HCT116 (cell line): ENCODE data around the gene ANO6. TPM values are rescaled to one million over a fixed set of nuclear protein-coding genes. Genes with fewer than 3 reads are reported as not detected.

Experiments used
- ATAC-seq: fragments of 200-7000 bp; cut with Tn5 transposase; 2 replicates; pipeline ENCODE4 v1.9.1; 2020; ENCODE audit warnings: mild to moderate bottlenecking, moderate library complexity
- BruUV-seq: library from RNA; stranded (reverse); fragments of 400-500 nt; replicated peaks from 2 replicates; lab custom pipeline; 2021; lab: Mats Ljungman, UMichigan
- CTCF ChIA-PET: fragments of 300-600 bp; sonication (Branson Sonifier 250); formaldehyde crosslinking; loops from one replicate; lab custom pipeline; 2021; ENCODE audit warnings: antibody characterized with exemption; lab: Charles Lee
- POLR2A ChIA-PET: fragments of 300-600, 350-600 bp; sonication (Branson Sonifier 250); formaldehyde crosslinking; loops from one replicate; lab custom pipeline; 2021; ENCODE audit warnings: antibody characterized with exemption; lab: Charles Lee
- RAD21 ChIA-PET, 2 experiments: fragments of 300-600 bp; sonication (Branson Sonifier 250); formaldehyde crosslinking; loops; one replicate each; lab custom pipeline; 2023; ENCODE audit warnings: low total read pairs in 2 of 2; ENCODE audit not compliant: uncharacterized antibody in 2 of 2, unreplicated experiment in 2 of 2, low non-redundant PET in 1 of 2; lab: Charles Lee
- DNase-seq: peaks from one replicate; pipeline ENCODE4 v3.0.0-alpha.2; 2010; ENCODE audit warnings: low read depth, low spot score
- H2AFZ ChIP-seq: fragments of 200-600 bp; shearing (Covaris generic), sonication (generic); 2 replicates; pipeline ENCODE4 v1.6.1; 2017; ENCODE audit warnings: low read depth, mixed run types, mixed read lengths, antibody characterized with exemption, low read length; ENCODE audit not compliant: poor library complexity, severe bottlenecking
- H3K27ac ChIP-seq: 2 replicates; pipeline ENCODE4 v1.5.1; 2012; ENCODE audit warnings: low read depth, low read length
- H3K27me3 ChIP-seq: fragments of 200-600 bp; sonication (generic); 2 replicates; pipeline ENCODE4 v1.6.1; 2016; ENCODE audit warnings: mixed run types, low read length, mixed read lengths; ENCODE audit not compliant: insufficient read depth
- H3K36me3 ChIP-seq, 2 experiments: fragments of 200-500 bp in 1 of 2; fragments of 200-600 bp in 1 of 2; sonication (Bioruptor generic) in 1 of 2; sonication (generic) in 1 of 2; 2 replicates each; pipeline versions ENCODE4 v1.5.1 to v1.6.1; 2014 to 2016; ENCODE audit warnings: low read length in 2 of 2, inconsistent platforms in 1 of 2, mixed read lengths in 1 of 2, mixed run types in 1 of 2; ENCODE audit not compliant: insufficient read depth in 2 of 2, control insufficient read depth in 1 of 2
- H3K4me1 ChIP-seq, 2 experiments: fragments of 200-600 bp in 1 of 2; sonication (generic) in 1 of 2; 2 replicates each; pipeline versions ENCODE4 v1.5.1 to v1.6.1; 2012 to 2017; ENCODE audit warnings: low read length in 2 of 2, inconsistent platforms in 1 of 2, mild to moderate bottlenecking in 1 of 2, mixed read lengths in 1 of 2, mixed run types in 1 of 2, moderate library complexity in 1 of 2; ENCODE audit not compliant: insufficient read depth in 2 of 2, control insufficient read depth in 1 of 2
- H3K4me2 ChIP-seq: fragments of 200-600 bp; sonication (generic); 2 replicates; pipeline ENCODE4 v1.6.1; 2017; ENCODE audit warnings: mixed run types, low read length, mixed read lengths
- H3K4me3 ChIP-seq, 2 experiments: fragments of 200-600 bp in 1 of 2; sonication (generic) in 1 of 2; replicated peaks in 1 of 2; 2 replicates each; pipeline ENCODE4 v1.5.1; 2011 to 2016; ENCODE audit warnings: low read length in 2 of 2, control low read depth in 1 of 2, low read depth in 1 of 2, mild to moderate bottlenecking in 1 of 2, mixed read lengths in 1 of 2, mixed run types in 1 of 2
- H3K79me2 ChIP-seq: fragments of 200-600 bp; sonication (generic); 2 replicates; pipeline ENCODE4 v1.6.1; 2017; ENCODE audit warnings: mild to moderate bottlenecking, mixed run types, low read length, moderate library complexity, mixed read lengths; ENCODE audit not compliant: insufficient read depth
- H3K9ac ChIP-seq: fragments of 200-600 bp; sonication (generic); 2 replicates; pipeline ENCODE4 v1.6.1; 2016; ENCODE audit warnings: low read length, mixed read lengths
- H3K9me2 ChIP-seq: fragments of 200-600 bp; sonication (generic), shearing (Covaris generic); 2 replicates; pipeline ENCODE4 v1.6.1; 2017; ENCODE audit warnings: mixed run types, mild to moderate bottlenecking, moderate library complexity; ENCODE audit not compliant: insufficient read depth
- H3K9me3 ChIP-seq, 2 experiments: fragments of 200-500 bp in 1 of 2; fragments of 200-600 bp in 1 of 2; sonication (Bioruptor generic) in 1 of 2; sonication (generic) in 1 of 2; 2 replicates each; pipeline ENCODE4 v1.6.1; 2014 to 2017; ENCODE audit warnings: low read length in 2 of 2, mixed read lengths in 2 of 2, inconsistent platforms in 1 of 2, low read depth in 1 of 2, mild to moderate bottlenecking in 1 of 2, mixed run types in 1 of 2, moderate library complexity in 1 of 2; ENCODE audit not compliant: control insufficient read depth in 1 of 2, insufficient read depth in 1 of 2
- H4K20me1 ChIP-seq: fragments of 200-600 bp; sonication (generic), shearing (Covaris generic); 2 replicates; pipeline ENCODE4 v1.6.1; 2017; ENCODE audit warnings: mixed run types, mild to moderate bottlenecking, moderate library complexity; ENCODE audit not compliant: insufficient read depth
- CBX3 ChIP-seq: IDR thresholded peaks from 2 replicates; pipeline ENCODE4 v1.6.1; 2012; ENCODE audit warnings: low read depth
- EGR1 ChIP-seq: IDR thresholded peaks from 2 replicates; pipeline ENCODE4 v1.6.1; 2012; ENCODE audit warnings: low read depth
- EZH2 ChIP-seq: fragments of 200-600 bp; sonication (generic); IDR thresholded peaks from 2 replicates; pipeline ENCODE4 v1.6.1; 2017; ENCODE audit warnings: antibody characterized with exemption, mixed run types
- EZH2phosphoT487 ChIP-seq: fragments of 200-600 bp; IDR thresholded peaks from 2 replicates; pipeline ENCODE4 v1.6.1; 2018; ENCODE audit warnings: antibody characterized with exemption, borderline replicate concordance
- FOSL1 ChIP-seq: IDR thresholded peaks from 2 replicates; pipeline ENCODE4 v1.6.1; 2012; ENCODE audit warnings: low read depth
- POLR2A ChIP-seq: IDR thresholded peaks from 2 replicates; pipeline ENCODE4 v1.7.0; 2011; ENCODE audit warnings: borderline replicate concordance; ENCODE audit not compliant: insufficient read depth, insufficient read length; ENCODE audit errors: extremely low read depth
- RAD21 ChIP-seq: IDR thresholded peaks from 2 replicates; pipeline ENCODE4 v1.6.1; 2012; ENCODE audit warnings: low read depth, mild to moderate bottlenecking
- SIN3A ChIP-seq: IDR thresholded peaks from 2 replicates; pipeline ENCODE4 v1.6.1; 2012; ENCODE audit warnings: low read depth
- SP1 ChIP-seq: IDR thresholded peaks from 2 replicates; pipeline ENCODE4 v1.6.1; 2012; ENCODE audit warnings: low read depth
- SRF ChIP-seq: IDR thresholded peaks from 2 replicates; pipeline ENCODE4 v1.6.1; 2012; ENCODE audit warnings: low read depth
- ZFX ChIP-seq: fragments of 450-650 bp; IDR thresholded peaks from 2 replicates; pipeline ENCODE4 v1.6.1; 2017
- ZNF274 ChIP-seq: fragments of 200-500 bp; sonication (Bioruptor generic); IDR thresholded peaks from 2 replicates; pipeline ENCODE4 v1.6.1; 2014; ENCODE audit warnings: mild to moderate bottlenecking, low read depth, low read length, inconsistent platforms
- intact Hi-C: fragments of 100-400 bp; cut with micrococcal nuclease; formaldehyde crosslinking; loops from 2 replicates; pipeline ENCODE4 v1.10.0; 2022
- total RNA-seq: library from RNA; stranded (reverse); gene quantifications from one replicate; pipeline ENCODE4 v1.2.1, GENCODE V29; 2021; ENCODE audit not compliant: unreplicated experiment
- TF ChIP-seq, protein P1 (sequence below): IDR thresholded peaks from 2 replicates; pipeline ENCODE4 v1.6.1; 2011; ENCODE audit warnings: mild to moderate bottlenecking, low read length, moderate library complexity; ENCODE audit not compliant: insufficient replicate concordance; ENCODE audit errors: extremely low read depth
- TF ChIP-seq, protein P2 (sequence below), 3 experiments: fragments of 200-600 bp in 1 of 3; sonication (generic) in 1 of 3; IDR thresholded peaks in 2 of 3; conservative IDR thresholded peaks in 1 of 3; 2 replicates each; pipeline ENCODE4 v1.5.1; 2012 to 2017; ENCODE audit warnings: low read depth in 2 of 3, low read length in 2 of 3, antibody characterized with exemption in 1 of 3, borderline replicate concordance in 1 of 3, control low read depth in 1 of 3, mild to moderate bottlenecking in 1 of 3, mixed read lengths in 1 of 3, mixed run types in 1 of 3, moderate library complexity in 1 of 3; ENCODE audit not compliant: insufficient read depth in 1 of 3
- TF ChIP-seq, protein P3 (sequence below): IDR thresholded peaks from 2 replicates; pipeline ENCODE4 v1.6.1; 2012; ENCODE audit warnings: low read depth

ANO6 gene
- total RNA-seq, 1 experiment from 2014 or later, result 36.7 TPM

DNA sequence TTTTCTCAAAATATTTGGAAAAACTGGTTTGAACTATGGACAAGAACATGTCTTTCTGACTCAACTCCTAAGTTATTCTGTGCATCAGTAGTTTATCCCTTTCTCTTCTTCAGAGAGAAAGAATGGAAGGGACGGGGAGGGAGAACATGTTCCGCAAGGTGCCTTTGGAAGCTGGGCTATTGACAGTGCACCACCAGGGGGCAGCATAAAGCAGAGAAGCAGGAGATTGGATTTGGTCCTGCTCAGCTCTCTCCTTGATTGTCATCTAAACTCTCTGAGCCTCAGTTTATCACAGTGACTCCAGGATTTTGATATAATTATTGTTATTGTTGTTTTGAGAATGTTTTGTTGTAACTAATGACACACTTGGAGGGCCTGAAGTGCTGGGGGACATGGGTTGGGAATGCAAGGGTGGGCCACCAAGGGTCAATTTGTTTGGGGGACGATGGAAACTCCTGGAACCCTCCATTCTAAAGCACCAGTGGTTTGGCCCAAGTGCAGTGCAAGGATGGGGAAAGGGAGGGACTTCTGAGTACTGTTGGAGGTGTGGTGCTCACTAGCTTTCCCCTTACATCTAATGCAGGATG lies 45.3 kb upstream of the ANO6 start:
- ChIA-PET POLR2A (no interaction called here), CTCF (interaction anchor here (0.6 to 1.7 kb wide), 8 partner anchors 9 to 592 kb away, joined by 3 to 8 read pairs (median 3); no protein-coding TSS in a partner anchor)
- TF ChIP-seq SP1 (no peak), SIN3A (no peak), ZFX (no peak), ZNF274 (no peak), CBX3 (0 out of 2 replicates have a peak, but pooled peaks have one; percentile 21), FOSL1 (no peak), EZH2phosphoT487 (no peak), SRF (no peak), RAD21 (peak; percentile 84), EZH2 (no peak), EGR1 (no peak), POLR2A (no peak)
- TF ChIP-seq, protein P1, sequence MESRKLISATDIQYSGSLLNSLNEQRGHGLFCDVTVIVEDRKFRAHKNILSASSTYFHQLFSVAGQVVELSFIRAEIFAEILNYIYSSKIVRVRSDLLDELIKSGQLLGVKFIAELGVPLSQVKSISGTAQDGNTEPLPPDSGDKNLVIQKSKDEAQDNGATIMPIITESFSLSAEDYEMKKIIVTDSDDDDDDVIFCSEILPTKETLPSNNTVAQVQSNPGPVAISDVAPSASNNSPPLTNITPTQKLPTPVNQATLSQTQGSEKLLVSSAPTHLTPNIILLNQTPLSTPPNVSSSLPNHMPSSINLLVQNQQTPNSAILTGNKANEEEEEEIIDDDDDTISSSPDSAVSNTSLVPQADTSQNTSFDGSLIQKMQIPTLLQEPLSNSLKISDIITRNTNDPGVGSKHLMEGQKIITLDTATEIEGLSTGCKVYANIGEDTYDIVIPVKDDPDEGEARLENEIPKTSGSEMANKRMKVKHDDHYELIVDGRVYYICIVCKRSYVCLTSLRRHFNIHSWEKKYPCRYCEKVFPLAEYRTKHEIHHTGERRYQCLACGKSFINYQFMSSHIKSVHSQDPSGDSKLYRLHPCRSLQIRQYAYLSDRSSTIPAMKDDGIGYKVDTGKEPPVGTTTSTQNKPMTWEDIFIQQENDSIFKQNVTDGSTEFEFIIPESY, result no peak
- TF ChIP-seq, protein P2, sequence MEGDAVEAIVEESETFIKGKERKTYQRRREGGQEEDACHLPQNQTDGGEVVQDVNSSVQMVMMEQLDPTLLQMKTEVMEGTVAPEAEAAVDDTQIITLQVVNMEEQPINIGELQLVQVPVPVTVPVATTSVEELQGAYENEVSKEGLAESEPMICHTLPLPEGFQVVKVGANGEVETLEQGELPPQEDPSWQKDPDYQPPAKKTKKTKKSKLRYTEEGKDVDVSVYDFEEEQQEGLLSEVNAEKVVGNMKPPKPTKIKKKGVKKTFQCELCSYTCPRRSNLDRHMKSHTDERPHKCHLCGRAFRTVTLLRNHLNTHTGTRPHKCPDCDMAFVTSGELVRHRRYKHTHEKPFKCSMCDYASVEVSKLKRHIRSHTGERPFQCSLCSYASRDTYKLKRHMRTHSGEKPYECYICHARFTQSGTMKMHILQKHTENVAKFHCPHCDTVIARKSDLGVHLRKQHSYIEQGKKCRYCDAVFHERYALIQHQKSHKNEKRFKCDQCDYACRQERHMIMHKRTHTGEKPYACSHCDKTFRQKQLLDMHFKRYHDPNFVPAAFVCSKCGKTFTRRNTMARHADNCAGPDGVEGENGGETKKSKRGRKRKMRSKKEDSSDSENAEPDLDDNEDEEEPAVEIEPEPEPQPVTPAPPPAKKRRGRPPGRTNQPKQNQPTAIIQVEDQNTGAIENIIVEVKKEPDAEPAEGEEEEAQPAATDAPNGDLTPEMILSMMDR (IDR thresholded peaks at IDR 0.05 in 2 of 3, conservative IDR thresholded peaks at IDR 0.05 in 1 of 3; ENCODE audit: borderline replicate concordance in 1 of 3, insufficient read depth in 1 of 3, low read depth in 2 of 3, low read length in 2 of 3), result peak; percentile 57 to 95 (median 90); a peak in 5 of 6 replicates
- TF ChIP-seq, protein P3, sequence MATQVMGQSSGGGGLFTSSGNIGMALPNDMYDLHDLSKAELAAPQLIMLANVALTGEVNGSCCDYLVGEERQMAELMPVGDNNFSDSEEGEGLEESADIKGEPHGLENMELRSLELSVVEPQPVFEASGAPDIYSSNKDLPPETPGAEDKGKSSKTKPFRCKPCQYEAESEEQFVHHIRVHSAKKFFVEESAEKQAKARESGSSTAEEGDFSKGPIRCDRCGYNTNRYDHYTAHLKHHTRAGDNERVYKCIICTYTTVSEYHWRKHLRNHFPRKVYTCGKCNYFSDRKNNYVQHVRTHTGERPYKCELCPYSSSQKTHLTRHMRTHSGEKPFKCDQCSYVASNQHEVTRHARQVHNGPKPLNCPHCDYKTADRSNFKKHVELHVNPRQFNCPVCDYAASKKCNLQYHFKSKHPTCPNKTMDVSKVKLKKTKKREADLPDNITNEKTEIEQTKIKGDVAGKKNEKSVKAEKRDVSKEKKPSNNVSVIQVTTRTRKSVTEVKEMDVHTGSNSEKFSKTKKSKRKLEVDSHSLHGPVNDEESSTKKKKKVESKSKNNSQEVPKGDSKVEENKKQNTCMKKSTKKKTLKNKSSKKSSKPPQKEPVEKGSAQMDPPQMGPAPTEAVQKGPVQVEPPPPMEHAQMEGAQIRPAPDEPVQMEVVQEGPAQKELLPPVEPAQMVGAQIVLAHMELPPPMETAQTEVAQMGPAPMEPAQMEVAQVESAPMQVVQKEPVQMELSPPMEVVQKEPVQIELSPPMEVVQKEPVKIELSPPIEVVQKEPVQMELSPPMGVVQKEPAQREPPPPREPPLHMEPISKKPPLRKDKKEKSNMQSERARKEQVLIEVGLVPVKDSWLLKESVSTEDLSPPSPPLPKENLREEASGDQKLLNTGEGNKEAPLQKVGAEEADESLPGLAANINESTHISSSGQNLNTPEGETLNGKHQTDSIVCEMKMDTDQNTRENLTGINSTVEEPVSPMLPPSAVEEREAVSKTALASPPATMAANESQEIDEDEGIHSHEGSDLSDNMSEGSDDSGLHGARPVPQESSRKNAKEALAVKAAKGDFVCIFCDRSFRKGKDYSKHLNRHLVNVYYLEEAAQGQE, result no peak

More for the DNA sequence above, 45.3 kb upstream of the ANO6 start:
- intact Hi-C loops, result loop anchor here (1.0 to 10.0 kb wide), 3 partner anchors 218 to 557 kb away; partner anchors contain the start of gene ARID2
- Histone ChIP-seq H4K20me1 (no peaks in the 10 kb centered on the region), H3K9ac (no peak overlapping the region), H2AFZ (no peak overlapping the region), H3K27me3 (no peaks in the 10 kb centered on the region), H3K4me2 (no peak overlapping the region), H3K9me3 (no peaks in the 10 kb centered on the region), H3K4me1 (no peaks in the 10 kb centered on the region), H3K9me2 (no peaks in the 10 kb centered on the region), H3K79me2 (no peaks in the 10 kb centered on the region), H3K36me3 (no peaks in the 10 kb centered on the region), H3K27ac (no peak overlapping the region), H3K4me3 (no peak overlapping the region)
- ATAC-seq (peak; percentile 87), DNase-seq (peak; percentile 62)
- no TSS peak for BruUV-seq
- RAD21 ChIA-PET, result interaction anchor here (0.5 to 0.8 kb wide), 3 partner anchors 56 to 373 kb away, joined by 3 read pairs; no protein-coding TSS in a partner anchor
